ENCODE measurements around the gene OR8D2.
"Not testable (repeated sequence)": the region's sequence is repeated elsewhere in the genome, so short reads cannot be mapped to it uniquely, and the experiment has no call there.

GRCh38 chr11:124270886-124271285, 49.1 kb downstream of the OR8D2 start:
- not testable (repeated sequence) for TF ChIP-seq EP300, POLR2A, CTCF (IDR thresholded peaks at IDR 0.05)
